Pancreas (tissue), 10 donors: ENCODE results near the gene CBARP. TPM values are rescaled to one million over a fixed set of nuclear protein-coding genes. Genes with fewer than 3 reads are reported as not detected.
A peak's percentile ranks its signal among the peaks of the same experiment; 100 is the strongest.
"Not testable (repeated sequence)": the region's sequence is repeated elsewhere in the genome, so short reads cannot be mapped to it uniquely, and the experiment has no call there.

Experiments
- ATAC-seq, 4 donors: fragments of 200-7000 bp; cut with Tn5 transposase; one replicate each; pipeline versions ENCODE4 v1.8.0 to v1.9.1; 2020; ENCODE audit warnings: mild to moderate bottlenecking in 4 of 4, moderate library complexity in 4 of 4
- DNase-seq, 6 donors: peaks; one replicate each; pipeline ENCODE4 v3.0.0-alpha.2; 2020
- FAIRE-seq: peaks from 2 replicates; lab custom pipeline; 2012; peaks lifted over from hg19 to GRCh38; lab: Jason Lieb, UNC
- H3K27ac ChIP-seq, 4 donors: fragments of 200-600 bp; sonication (generic); 1 replicate in 3 of 4; 2 replicates in 1 of 4; pipeline versions ENCODE4 v1.5.0 to v1.8.0; 2020
- H3K27me3 ChIP-seq, 4 donors: fragments of 200-600 bp; one replicate each; pipeline ENCODE4 v1.8.0; 2021
- H3K36me3 ChIP-seq, 3 donors: fragments of 200-600 bp; sonication (generic) in 1 of 3; one replicate each; pipeline versions ENCODE4 v1.5.0 to v1.8.0; 2020 to 2021
- H3K4me1 ChIP-seq, 3 donors: fragments of 200-600 bp; one replicate each; pipeline ENCODE4 v1.8.0; 2021
- H3K4me3 ChIP-seq, 4 donors: fragments of 200-600 bp; sonication (generic) in 2 of 4; one replicate each; pipeline versions ENCODE4 v1.5.0 to v1.8.0; 2020 to 2021
- H3K9me3 ChIP-seq, 4 donors: fragments of 200-600 bp; one replicate each; pipeline ENCODE4 v1.8.0; 2021
- WGBS, 2 donors: extraction: QIAGEN DNeasy Blood & Tissue Kit; methylation state at CpG; one replicate each; pipeline ENCODE4 v1.1.7; 2013; 5-methylcytosine and 5-hydroxymethylcytosine counted together
- intact Hi-C, 3 donors: fragments of 100-400 bp; cut with DNase I; formaldehyde crosslinking; loops; one replicate each; pipeline versions ENCODE4 v1.11.1 to v1.14.2; 2022
- polyA plus RNA-seq, 2 donors: library from polyadenylated mRNA; stranded (reverse); fragments of 200-250 nt; gene quantifications; one replicate each; pipeline ENCODE4 v1.2.3, GENCODE V29; 2013
- total RNA-seq, 6 donors: library from RNA; stranded (reverse); fragmentation: NEBNext Ultra II Directional in 4 of 6; extraction: Animal tissue kit (Norgen Biotek cat#: 25700) in 4 of 6; gene quantifications; one replicate each; pipeline versions ENCODE4 v1.2.1 to v1.2.4, GENCODE V29; 2021 to 2023
- TF ChIP-seq, protein P1 (sequence below), 4 donors: fragments of 200-600 bp; sonication (generic) in 3 of 4; IDR thresholded peaks; one replicate each; pipeline versions ENCODE4 v1.5.0 to v1.8.0; 2021; ENCODE audit warnings: antibody characterized with exemption in 4 of 4
- donor health status: healthy with polysubstance abuse.
- donor health status: DM: no; HTN: no; CAD: no; lungs with moderate emphysema.
- donor health status: DM: no; HTN: no; CAD: no.
- donor health status: control.
- donor health status: control.
- donor health status: Bipolar disorder and iron deficiency.
- donor health status: DM: yes; HTN: yes; CAD: no.
- donor health status: DM: no; HTN: no; CAD: no.
- donor health status: DM: no; HTN: no; CAD: no.
- donor health status: DM: yes; HTN: yes; CAD: no.

CBARP gene
- total and polyA plus RNA-seq, 8 donors, result 0.16 to 2.6 (median 0.74) TPM

DNA sequence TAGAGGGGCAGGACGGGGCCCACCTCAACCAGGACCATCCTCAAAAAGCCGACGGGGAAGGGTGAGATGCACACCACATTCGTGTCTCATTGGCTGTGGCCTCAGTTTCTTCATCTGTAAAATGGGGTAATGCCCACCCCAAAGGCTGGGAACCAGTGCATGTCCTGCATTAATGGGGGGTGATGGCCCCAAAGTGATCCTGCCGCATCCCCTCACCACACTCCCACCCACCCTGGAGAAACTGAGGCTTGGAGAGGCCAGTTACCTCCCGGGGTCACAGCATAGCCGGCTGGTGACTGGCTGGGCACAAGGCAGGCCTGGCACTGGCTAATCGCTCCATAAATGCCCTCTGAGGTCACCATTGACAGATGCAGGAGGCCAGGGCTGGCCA, 9.9 kb upstream of the CBARP start:
- FAIRE-seq, result no peak
- intact Hi-C loops, result no loop called here
- TF ChIP-seq, protein P1, sequence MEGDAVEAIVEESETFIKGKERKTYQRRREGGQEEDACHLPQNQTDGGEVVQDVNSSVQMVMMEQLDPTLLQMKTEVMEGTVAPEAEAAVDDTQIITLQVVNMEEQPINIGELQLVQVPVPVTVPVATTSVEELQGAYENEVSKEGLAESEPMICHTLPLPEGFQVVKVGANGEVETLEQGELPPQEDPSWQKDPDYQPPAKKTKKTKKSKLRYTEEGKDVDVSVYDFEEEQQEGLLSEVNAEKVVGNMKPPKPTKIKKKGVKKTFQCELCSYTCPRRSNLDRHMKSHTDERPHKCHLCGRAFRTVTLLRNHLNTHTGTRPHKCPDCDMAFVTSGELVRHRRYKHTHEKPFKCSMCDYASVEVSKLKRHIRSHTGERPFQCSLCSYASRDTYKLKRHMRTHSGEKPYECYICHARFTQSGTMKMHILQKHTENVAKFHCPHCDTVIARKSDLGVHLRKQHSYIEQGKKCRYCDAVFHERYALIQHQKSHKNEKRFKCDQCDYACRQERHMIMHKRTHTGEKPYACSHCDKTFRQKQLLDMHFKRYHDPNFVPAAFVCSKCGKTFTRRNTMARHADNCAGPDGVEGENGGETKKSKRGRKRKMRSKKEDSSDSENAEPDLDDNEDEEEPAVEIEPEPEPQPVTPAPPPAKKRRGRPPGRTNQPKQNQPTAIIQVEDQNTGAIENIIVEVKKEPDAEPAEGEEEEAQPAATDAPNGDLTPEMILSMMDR (IDR thresholded peaks at IDR 0.05), result no peak
- WGBS, 2 donors, result 57 to 59% methylated on average over 8 of the region's 8 CpGs
- peaks cover 36 to 41% (median 39%) of the 10 kb centered on the region in 3 donors for H3K4me1 ChIP-seq
- peak overlapping the region; percentile 51 to 96 (median 76) for H3K4me3 ChIP-seq
- H3K36me3 ChIP-seq, result no peaks in the 10 kb centered on the region
- no peaks in the 10 kb centered on the region for H3K9me3 ChIP-seq
- peak in 1 of 4 donors; percentile 1 for ATAC-seq
- peak overlapping the region; percentile 95 to 97 (median 96) for H3K27ac ChIP-seq
- DNase-seq, result peak in 2 of 6 donors; percentile 54 to 86
- H3K27me3 ChIP-seq, result no peaks in the 10 kb centered on the region

DNA sequence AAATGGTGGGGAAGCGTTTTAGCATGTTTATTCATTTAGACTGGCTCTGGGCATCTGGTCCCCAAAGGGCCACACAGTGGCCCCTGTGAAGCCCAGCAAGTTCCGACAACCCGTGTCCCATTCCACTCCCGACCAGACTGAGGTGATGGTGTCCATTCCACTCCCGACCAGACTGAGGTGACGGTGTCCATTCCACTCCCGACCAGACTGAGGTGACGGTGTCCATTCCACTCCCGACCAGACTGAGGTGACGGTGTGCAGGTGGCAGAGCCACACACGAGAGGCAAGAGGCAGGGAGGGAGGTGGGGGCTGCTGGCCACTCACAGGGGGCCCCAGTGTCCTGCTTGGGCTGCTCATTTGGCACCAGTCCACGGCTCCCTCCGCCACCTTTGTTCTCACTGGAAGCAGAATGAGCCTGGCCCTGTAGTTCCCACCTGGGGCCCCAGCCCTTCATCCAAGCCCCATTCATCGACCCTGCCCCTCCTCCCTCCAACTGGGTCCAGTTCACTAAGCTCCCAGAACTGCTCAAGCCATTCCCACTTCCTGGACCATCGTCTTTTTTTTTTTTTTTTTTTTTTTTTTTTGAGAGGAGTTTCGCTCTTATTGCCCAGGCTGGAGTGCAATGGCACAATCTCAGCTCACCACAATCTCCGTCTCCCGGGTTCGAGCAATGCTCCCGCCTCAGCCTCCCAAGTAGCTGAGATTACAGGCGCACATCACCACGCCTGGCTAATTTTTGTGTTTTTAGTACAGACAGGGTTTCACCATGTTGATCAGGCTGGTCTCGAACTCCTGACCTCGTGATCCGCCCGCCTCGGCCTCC, 8.7 kb upstream of the CBARP start:
- peak in 5 of 6 donors; percentile 57 to 87 (median 65) for DNase-seq
- WGBS, 2 donors, result 73 to 81% methylated on average over 25 to 27 of the region's 27 CpGs
- H3K4me3 ChIP-seq, H3K36me3 ChIP-seq, ATAC-seq, FAIRE-seq, H3K9me3 ChIP-seq, intact Hi-C loops, H3K27me3 ChIP-seq: not testable (repeated sequence)
- peak overlapping the region; percentile 8 to 79 (median 60) for H3K27ac ChIP-seq
- H3K4me1 ChIP-seq, result peaks cover 39 to 46% (median 45%) of the 10 kb centered on the region in 3 donors

DNA sequence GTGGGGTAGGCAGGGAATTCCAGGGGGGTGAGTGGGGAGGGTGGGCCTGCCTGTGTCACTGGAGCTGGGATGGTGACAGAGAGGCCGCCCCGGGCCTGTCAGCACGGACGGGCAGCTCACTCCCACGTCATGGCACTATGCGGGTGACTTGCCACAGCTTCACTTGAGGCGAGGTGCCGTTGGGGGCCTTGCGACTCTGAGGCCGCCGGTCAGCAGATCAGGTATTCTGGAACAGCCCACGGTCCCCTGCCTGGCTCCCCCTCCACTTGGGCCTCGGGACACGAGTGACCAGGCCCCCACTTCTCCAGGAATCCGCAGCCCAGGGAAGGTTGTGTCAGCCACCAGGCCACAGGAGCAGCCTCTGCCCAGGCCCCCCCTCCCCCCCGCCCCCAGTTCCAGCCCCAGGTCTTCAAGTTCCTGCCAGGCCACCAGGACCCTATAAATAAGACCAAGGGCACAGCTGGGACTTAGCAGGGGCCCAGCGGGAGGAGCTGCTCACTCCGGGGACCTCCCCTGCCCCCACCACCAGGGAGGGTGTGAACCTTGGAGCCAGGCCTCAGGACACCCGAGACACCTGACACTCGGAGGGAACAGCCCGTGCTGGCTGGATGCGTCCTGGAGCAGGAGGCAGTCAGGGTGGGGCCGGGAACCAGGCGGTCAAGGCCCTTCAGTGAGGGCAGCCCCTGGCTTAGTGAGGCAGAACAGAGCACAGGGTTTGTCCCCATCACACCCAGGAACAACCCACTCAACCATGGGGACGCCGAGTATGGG, 7.9 kb upstream of the CBARP start:
- DNase-seq, result peak in 5 of 6 donors; percentile 60 to 87 (median 62)
- 41 to 45% methylated on average over 25 to 26 of the region's 26 CpGs for WGBS, 2 donors
- Histone ChIP-seq H3K4me3 (peak overlapping the region in 1 of 4 donors; percentile 23), H3K27me3 (no peaks in the 10 kb centered on the region), H3K9me3 (no peaks in the 10 kb centered on the region), H3K27ac (peak overlapping the region; percentile 49 to 79 (median 67)), H3K4me1 (peaks cover 44 to 54% (median 52%) of the 10 kb centered on the region in 3 donors), H3K36me3 (no peaks in the 10 kb centered on the region)
- no peak for ATAC-seq
- intact Hi-C loops, result loop anchor here in 1 of 3 donors (2.0 kb wide), 1 partner anchor 21 kb away; no protein-coding TSS in a partner anchor
- FAIRE-seq, result no peak
- TF ChIP-seq, protein P1 (IDR thresholded peaks at IDR 0.05), result no peak

DNA sequence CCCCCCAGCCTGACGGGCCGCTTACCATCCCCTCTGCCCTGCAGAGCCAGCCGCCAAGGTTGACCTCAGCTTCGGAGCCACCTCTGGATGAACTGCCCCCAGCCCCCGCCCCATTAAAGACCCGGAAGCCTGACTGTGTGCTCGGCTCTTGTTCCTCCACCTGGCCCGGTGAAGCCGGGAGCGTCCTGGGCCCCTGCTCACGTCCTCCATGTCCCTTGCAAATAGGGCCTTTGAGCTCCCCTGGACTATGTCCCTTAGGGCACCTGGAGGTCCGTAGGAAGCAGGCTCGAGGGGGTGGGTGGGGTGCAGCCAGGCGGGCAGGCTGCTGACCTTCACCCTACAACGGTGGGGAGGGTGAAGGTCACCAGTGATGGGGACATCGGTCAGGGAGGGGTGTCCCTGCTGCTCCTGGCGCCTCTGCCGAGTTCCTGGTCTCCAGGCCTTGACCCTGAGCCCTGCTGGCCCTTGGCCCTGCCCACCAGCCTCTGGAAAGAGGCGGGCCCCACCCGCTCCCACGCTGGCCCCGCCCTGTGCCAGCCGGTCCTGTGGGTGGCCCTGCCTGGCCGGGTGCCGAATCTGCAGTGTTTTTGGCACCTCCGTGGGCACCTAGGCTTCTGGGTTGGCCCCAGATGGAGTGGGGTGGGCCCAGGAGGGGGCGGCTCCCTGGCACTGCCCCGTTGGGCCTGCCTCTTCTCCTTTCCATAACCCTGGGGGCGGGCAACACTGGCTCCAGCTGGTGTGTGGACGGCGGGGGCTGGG, 7.1 kb upstream of the CBARP start:
- H3K27me3 ChIP-seq, result no peaks in the 10 kb centered on the region
- intact Hi-C loops, result loop anchor here in 1 of 3 donors (2.0 kb wide), 1 partner anchor 22 kb away; no protein-coding TSS in a partner anchor
- 6 to 8% methylated on average over 30 to 31 of the region's 31 CpGs for WGBS, 2 donors
- peaks cover 49 to 58% (median 53%) of the 10 kb centered on the region in 3 donors for H3K4me1 ChIP-seq
- FAIRE-seq, result no peak
- TF ChIP-seq, protein P1 (IDR thresholded peaks at IDR 0.05), result no peak
- peak; percentile 74 to 89 (median 78) for DNase-seq
- H3K36me3 ChIP-seq, result no peaks in the 10 kb centered on the region
- H3K27ac ChIP-seq, result peak overlapping the region; percentile 49 to 79 (median 67)
- ATAC-seq, result peak; percentile 1 to 15 (median 3)
- no peaks in the 10 kb centered on the region for H3K9me3 ChIP-seq
- peak overlapping the region in 2 of 4 donors; percentile 4 to 23 for H3K4me3 ChIP-seq
